Spleen (tissue), 7 donors: ENCODE results near the gene CCL17.

Experiments
- POLR2A ChIP-seq, 3 donors: fragments of 450-650 bp; IDR thresholded peaks; one replicate each; pipeline ENCODE4 v1.5.1; 2017; ENCODE audit warnings: antibody characterized with exemption in 3 of 3, mild to moderate bottlenecking in 1 of 3
- TF ChIP-seq, protein P1 (sequence below), 11 experiments: fragments of 200-600 bp in 7 of 11; fragments of 450-650 bp in 4 of 11; sonication (generic) in 4 of 11; IDR thresholded peaks in 8 of 11; conservative IDR thresholded peaks in 3 of 11; 1 replicate in 7 of 11; 2 replicates in 4 of 11; pipeline versions ENCODE4 v1.4.0 to v1.8.0; 2016 to 2021; ENCODE audit warnings: antibody characterized with exemption in 11 of 11, inconsistent platforms in 4 of 11, mild to moderate bottlenecking in 1 of 11
- donor health status: DM: no; HTN: no; CAD: no; lungs with moderate emphysema.
- donor health status: DM: no; HTN: no; CAD: no.
- donor health status: DM: no; HTN: no; CAD: no.

GRCh38 chr16:57379579-57379978, 25.0 kb upstream of the CCL17 start:
- TF ChIP-seq, protein P1, sequence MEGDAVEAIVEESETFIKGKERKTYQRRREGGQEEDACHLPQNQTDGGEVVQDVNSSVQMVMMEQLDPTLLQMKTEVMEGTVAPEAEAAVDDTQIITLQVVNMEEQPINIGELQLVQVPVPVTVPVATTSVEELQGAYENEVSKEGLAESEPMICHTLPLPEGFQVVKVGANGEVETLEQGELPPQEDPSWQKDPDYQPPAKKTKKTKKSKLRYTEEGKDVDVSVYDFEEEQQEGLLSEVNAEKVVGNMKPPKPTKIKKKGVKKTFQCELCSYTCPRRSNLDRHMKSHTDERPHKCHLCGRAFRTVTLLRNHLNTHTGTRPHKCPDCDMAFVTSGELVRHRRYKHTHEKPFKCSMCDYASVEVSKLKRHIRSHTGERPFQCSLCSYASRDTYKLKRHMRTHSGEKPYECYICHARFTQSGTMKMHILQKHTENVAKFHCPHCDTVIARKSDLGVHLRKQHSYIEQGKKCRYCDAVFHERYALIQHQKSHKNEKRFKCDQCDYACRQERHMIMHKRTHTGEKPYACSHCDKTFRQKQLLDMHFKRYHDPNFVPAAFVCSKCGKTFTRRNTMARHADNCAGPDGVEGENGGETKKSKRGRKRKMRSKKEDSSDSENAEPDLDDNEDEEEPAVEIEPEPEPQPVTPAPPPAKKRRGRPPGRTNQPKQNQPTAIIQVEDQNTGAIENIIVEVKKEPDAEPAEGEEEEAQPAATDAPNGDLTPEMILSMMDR (IDR thresholded peaks at IDR 0.05 in 8 of 11, conservative IDR thresholded peaks at IDR 0.05 in 3 of 11): no peak
- no peak for TF ChIP-seq POLR2A (IDR thresholded peaks at IDR 0.05)
